SK-MEL-5 (cell line): ENCODE results near the gene MAP3K7CL. TPM values are rescaled to one million over a fixed set of nuclear protein-coding genes. Genes with fewer than 3 reads are reported as not detected.
A peak's percentile ranks its signal among the peaks of the same experiment; 100 is the strongest.
"Not testable (repeated sequence)": the region's sequence is repeated elsewhere in the genome, so short reads cannot be mapped to it uniquely, and the experiment has no call there.

Experiments
- DNase-seq: peaks from one replicate; pipeline ENCODE4 v3.0.0-alpha.2; 2016; ENCODE audit warnings: low read depth, low spot score
- in situ Hi-C: cut with HindIII; loops from 2 replicates; pipeline ENCODE4 v1.10.0; 2016; ENCODE audit warnings: low sequenced_read_pairs, high pct_unique_total_duplicates, low pct_unique_long_range_greater_than_20kb
- total RNA-seq: library from RNA; depleted of rRNA; stranded (reverse); fragments of >200 nt; shearing (Covaris generic); gene quantifications from 2 replicates; pipeline ENCODE4 v1.2.3, GENCODE V29; 2014

Gene MAP3K7CL
- total RNA-seq, 1 experiment from 2014 or later, result not detected

GRCh38 chr21:29159842-29160241 lies 29.4 kb downstream of the MAP3K7CL start:
- DNase-seq, result no peak
- in situ Hi-C loops, result no loop called here

DNA sequence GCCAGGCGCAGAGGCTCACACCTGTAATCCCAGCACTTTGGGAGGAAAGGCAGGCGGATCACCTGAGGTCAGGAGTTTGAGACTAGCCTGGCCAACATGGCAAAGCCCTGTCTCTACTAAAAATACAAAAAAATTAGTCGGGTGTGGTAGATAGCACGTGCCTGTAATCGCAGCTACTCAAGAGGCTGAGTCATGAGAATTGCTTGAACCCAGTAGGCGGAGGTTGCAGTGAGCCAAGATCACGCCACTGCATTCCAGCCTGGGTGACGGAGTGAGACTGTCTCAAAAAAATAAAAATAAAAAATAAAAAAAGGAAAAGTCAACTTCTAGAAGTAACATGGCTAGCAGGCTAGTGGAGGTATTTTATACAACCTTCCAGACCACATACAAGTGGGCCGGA lies 32.4 kb downstream of the MAP3K7CL start:
- in situ Hi-C loops, DNase-seq: not testable (repeated sequence)

DNA sequence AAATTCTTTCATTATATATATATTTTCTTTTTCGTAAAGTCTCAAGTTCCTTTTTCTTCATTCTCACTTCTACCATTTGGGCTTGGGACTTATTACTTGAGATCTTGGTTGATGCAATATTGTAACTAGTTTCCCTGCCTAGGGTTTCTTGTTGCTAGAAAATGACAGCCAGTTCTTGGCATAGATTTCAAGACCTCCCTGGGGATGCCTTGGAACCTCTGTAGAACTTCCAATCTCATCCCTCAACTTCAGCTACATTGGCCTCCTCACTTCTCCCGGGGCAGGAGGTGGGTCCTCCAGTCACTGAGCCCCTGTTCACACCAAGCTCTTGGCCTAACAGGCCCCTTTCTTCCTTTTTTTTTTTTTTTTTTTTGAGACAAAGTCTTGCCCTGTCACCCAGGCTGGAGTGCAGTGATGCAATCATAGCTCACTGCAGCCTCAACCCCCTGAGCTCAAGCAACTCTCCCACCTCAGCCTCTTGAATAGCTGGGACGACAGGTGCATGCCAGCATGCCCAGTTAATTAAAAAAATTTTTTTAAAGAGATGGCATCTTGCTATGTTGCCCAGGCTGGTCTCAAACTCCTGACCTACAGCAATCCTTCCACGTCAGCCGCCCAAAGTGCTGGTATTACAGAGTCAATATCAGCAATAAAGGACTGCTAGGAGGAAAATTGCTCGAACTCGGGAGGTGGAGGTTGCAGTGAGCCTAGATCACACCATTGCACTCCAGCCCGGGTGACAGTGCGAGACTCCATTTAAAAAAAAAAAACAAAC lies 33.1 kb downstream of the MAP3K7CL start:
- no peak for DNase-seq
- in situ Hi-C loops, result no loop called here

- peak; percentile 83 for DNase-seq
- in situ Hi-C loops, result no loop called here
Observed at GRCh38 chr21:29164323-29164942, 34.0 kb downstream of the MAP3K7CL start.

- DNase-seq, result no peak
- in situ Hi-C loops, result no loop called here
Observed at GRCh38 chr21:29166323-29166722, 35.9 kb downstream of the MAP3K7CL start.

DNA sequence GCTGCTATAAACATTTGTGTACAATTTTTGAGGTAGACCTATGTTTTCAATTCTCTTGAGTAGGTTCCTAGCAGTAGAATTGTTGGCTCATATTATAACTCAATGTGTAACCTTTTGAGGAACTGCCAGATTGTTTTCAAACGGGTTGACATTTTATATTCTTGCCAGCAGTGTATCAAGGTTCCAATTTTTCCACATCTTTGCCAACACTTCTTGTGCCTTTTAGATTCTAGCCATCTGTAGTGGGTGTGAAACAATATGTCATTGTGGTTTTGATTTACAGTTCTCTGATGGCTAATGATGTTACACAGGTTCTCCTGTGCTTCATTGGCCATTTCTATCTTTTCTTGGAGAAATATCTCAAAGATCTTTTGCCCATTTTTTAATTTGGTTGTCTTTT lies 36.4 kb downstream of the MAP3K7CL start:
- in situ Hi-C loops, result no loop called here
- DNase-seq, result no peak

DNA sequence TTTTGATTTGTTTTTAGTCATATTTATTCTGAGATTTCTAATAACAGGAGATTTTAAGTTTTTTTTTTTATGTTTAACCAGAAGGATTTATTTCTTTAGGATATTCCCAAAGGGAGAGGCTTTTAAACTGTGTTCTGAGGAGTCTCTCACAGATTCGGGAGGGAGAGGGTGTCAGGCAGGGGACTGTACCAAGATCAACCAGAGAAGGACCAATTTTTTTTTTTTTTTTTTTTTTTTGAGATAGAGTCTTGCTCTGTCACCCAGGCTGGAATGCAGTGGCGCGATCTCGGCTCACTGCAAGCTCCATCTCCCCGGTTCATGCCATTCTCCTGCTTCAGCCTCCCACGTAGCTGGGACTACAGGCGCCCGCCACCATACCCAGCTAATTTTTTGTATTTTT lies 37.0 kb downstream of the MAP3K7CL start:
- DNase-seq, in situ Hi-C loops: not testable (repeated sequence)

- DNase-seq, result no peak
Observed at GRCh38 chr21:29168891-29169315, 38.5 kb downstream of the MAP3K7CL start.

GRCh38 chr21:29170944-29171343 lies 40.5 kb downstream of the MAP3K7CL start:
- in situ Hi-C loops, result no loop called here
- DNase-seq, result no peak

More at GRCh38 chr21:29168891-29169315, 38.5 kb downstream of the MAP3K7CL start:
- in situ Hi-C loops, result no loop called here

DNA sequence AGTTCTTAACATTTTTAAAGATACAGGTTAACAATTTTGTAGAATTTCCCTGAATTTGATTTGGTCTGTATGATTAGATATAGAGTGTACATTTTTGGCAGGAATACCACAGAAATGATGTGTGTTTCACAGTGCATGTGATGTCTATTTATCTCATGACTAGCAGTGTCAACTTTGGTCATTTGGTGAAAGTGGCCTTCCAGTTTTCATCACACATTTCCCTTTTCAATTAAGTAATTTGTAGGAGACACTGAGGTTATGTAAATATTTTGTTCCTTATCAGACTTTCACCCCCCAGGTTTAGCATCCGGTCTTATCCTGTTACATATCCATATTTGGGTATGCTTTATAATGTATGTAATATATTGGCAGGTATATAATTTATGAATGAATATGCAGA lies 41.8 kb downstream of the MAP3K7CL start:
- in situ Hi-C loops, result no loop called here
- no peak for DNase-seq

- no peak for DNase-seq
- in situ Hi-C loops, result no loop called here
Observed at GRCh38 chr21:29174607-29175013, 44.2 kb downstream of the MAP3K7CL start.

DNA sequence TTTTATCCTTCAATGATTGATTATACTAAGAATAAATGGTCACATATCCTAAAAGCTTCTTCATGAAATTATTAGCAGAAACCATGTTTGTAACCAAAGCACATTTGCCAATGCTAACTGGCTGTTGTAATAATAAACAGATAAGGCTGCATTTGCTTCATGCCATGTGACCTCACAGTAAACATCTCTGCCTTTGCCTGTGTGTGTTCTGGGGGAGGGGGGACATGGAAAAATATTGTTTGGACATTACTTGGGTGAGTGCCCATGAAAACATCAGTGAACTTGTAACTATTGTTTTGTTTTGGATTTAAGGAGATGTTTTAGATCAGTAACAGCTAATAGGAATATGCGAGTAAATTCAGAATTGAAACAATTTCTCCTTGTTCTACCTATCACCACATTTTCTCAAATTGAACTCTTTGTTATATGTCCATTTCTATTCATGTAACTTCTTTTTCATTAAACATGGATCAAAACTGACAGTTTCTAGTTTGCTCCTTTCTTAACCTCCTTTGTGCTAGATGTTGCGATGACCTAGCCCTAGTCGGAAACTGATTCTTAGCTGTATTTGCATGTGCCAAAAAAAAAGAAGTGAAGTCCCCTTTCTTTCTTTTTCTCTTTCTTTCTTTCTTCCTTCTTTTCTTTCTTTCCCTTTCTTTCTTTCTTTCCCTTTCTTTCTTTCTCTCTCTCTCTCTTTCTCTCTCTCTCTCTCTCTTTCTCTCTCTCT lies 45.1 kb downstream of the MAP3K7CL start:
- in situ Hi-C loops, result no loop called here
- DNase-seq, result no peak

DNA sequence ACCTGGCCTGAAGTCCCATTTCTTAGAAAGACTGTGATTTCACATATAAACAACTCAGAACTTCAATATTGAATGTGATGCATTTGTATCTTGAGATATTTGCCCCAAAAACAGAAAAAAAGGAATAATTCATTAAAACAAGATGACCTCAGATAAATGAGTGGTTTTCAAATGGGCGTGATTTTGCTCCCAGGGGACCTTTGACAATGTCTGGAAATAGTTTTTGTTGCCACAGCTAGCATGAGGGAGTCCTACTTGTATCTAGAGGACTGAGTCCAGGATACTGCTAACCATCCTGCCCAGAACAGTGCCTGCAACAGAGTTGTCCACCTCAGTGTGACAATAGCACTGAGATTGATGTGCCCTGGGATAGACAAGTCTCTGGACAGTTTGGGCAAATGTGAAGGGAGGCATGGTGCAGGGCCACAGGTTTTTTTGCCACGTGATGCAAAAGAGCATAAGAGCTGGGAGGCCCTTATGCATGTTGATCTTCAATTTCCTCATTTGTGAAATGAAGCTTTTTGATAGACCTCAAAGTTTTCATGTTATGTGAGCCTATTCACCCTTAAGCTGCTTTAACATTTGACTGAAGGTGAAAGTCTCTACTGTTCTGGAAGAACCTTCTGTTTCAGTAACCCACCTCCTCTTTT lies 46.2 kb downstream of the MAP3K7CL start:
- in situ Hi-C loops, result no loop called here

GRCh38 chr21:29177800-29178199 lies 47.4 kb downstream of the MAP3K7CL start:
- in situ Hi-C loops, result no loop called here
- DNase-seq, result no peak

More for the DNA sequence above, 46.2 kb downstream of the MAP3K7CL start:
- DNase-seq, result no peak

DNA sequence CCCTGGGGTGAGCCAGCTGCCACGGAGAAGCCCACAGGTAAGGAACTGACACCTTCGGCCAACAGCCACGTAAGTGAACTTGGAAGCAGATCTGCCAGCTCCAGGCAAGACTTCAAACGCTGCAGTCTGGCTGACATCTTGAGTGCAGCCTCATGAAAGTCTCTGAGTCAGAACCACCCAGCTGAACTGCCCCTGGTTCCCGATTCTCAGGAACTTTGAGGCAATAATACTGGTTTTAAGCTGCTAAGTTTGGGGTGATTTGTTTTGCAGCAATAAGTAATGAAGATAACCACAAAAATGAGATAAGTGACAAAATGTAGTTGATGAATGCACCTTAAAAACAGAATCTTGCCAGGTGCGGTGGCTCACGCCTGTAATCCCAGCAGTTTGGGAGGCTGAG lies 48.5 kb downstream of the MAP3K7CL start:
- in situ Hi-C loops, result no loop called here
- no peak for DNase-seq

DNA sequence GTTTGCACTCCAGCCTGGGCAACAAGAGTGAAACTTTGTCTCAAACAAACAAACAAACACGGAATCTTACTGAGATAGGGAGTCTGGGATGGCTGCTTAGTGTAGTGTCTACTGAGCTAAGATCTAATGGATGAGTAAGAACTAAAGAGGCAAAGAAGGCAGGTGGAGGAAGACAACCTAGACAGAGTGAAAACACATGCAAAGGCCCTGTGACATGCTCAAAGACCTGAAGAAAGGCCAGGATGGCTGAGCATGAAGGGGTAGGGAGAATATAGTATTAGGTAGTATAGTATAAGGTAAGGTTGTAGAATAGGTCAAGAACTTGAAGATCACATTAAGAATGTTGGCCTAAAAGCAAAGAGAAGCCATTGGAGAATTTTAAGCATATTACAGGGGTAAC lies 49.1 kb downstream of the MAP3K7CL start:
- no peak for DNase-seq
- in situ Hi-C loops, result no loop called here

- in situ Hi-C loops, result no loop called here
Observed at GRCh38 chr21:29181799-29182470, 51.5 kb downstream of the MAP3K7CL start.

More at GRCh38 chr21:29181799-29182470, 51.5 kb downstream of the MAP3K7CL start:
- DNase-seq, result peak; percentile 46
